Left hindlimb (tissue), 1 donor: ENCODE measurements around the gene RPF1.
A peak's percentile ranks its signal among the peaks of the same experiment; 100 is the strongest.
"Not testable (repeated sequence)": the region's sequence is repeated elsewhere in the genome, so short reads cannot be mapped to it uniquely, and the experiment has no call there.

Experiments used
- DNase-seq: peaks from one replicate; pipeline ENCODE4 v3.0.0-alpha.2; 2018

RPF1 gene, protein sequence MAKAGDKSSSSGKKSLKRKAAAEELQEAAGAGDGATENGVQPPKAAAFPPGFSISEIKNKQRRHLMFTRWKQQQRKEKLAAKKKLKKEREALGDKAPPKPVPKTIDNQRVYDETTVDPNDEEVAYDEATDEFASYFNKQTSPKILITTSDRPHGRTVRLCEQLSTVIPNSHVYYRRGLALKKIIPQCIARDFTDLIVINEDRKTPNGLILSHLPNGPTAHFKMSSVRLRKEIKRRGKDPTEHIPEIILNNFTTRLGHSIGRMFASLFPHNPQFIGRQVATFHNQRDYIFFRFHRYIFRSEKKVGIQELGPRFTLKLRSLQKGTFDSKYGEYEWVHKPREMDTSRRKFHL

DNA sequence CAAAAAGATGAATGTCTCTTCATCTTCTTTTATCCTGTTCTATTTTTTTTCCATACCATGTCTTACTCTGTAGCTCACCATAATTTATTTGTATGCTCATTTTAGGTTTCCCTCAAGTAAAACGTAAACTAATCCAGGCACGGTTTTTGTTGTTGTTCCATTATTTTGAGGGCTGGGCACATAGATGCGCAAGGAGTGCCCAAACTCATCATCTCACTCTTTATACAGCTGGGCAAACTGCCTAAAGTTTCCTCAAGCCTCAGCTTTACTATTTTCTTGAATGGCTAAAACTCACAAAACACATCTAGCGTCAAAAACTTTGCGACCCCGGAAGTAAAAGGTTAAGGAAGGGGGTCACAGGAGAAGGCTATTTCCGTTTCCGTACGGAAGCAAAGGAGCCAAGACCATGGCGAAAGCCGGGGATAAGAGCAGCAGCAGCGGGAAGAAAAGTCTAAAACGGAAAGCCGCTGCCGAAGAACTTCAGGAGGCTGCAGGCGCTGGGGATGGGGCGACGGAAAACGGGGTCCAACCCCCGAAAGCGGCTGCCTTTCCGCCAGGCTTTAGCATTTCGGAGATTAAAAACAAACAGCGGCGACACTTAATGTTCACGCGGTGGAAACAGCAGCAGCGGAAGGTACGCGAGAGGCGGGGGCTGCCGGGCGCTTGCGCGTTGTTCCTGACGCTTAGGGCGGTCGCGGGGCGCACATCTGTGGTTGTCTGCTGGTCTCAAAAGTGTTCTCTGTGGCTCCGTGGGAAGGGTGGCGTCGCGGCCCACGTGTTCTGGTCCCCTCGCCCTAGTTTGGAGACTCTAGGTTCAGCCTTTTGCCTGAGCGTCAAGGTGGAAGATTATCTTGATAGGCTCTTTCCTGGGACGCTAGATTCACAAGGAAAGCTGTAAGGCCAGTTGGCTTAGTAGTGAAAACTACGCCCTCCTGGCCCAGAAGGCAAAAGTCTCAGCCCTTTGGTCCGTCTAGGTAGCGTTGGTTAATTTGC, at the start of gene RPF1:
RPF1 (plus strand) TSS at position 391 of the 993 bp plus-strand sequence; CDS start at position 407, 16 bp downstream.
- DNase-seq: peak; percentile 87

DNA sequence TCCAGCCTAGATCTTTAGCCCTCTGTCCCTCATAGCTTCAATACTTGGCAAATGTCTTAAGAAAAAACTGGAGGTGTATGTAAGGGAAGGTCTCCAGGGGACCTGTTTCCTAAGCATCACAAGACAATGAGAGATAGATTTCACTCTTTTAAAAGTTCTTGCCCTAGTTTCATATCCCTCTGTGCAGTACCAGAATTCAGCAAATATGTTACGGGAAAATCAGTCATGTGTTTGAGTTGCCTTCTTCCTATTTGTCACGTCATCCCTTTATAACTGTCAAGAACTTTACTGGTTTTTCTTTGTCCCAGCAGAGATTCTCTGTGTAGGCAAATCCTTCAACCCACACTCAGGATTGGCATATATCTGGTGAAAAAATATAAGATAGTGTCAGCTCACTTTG, 48.5 kb upstream of the RPF1 start:
- no peak for DNase-seq

DNA sequence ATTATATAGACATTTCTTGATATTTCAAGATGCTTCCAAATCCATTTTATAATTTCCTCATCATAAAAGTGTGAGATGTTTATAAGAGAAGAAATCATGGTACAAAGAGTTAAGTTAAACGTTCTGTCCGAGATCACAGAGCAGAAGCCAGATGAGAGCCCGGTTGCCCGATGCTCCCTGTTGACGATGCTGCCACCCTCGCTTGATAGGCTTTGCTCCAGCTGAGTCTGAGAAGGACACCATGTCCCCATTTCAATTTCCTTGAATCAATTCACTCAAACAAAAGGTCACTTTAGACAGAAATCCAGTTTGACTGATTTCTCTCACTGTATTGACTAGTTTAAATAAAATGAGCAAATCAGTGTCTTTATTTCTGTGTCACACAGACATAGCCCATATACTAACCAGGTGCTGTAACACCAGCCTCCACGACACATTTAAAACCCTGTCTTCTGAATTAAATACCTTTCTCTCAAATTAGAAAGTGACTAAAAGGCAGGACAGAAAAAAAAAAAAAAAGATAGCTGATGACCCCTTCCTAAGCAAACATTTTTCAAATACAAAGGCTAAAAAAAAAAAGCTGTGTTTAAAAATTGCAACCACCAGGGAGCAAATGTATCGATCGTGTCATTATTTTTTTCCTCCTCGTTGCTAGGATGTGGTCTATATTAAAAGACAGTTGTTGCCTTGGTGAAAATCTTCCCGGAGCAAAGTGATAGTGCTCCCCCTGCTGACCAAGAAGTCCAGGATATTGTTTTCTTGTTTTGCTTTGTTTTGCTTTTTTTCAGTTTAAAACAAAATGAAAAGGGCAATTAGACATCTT, 45.6 kb upstream of the RPF1 start:
- DNase-seq: peak; percentile 62

DNA sequence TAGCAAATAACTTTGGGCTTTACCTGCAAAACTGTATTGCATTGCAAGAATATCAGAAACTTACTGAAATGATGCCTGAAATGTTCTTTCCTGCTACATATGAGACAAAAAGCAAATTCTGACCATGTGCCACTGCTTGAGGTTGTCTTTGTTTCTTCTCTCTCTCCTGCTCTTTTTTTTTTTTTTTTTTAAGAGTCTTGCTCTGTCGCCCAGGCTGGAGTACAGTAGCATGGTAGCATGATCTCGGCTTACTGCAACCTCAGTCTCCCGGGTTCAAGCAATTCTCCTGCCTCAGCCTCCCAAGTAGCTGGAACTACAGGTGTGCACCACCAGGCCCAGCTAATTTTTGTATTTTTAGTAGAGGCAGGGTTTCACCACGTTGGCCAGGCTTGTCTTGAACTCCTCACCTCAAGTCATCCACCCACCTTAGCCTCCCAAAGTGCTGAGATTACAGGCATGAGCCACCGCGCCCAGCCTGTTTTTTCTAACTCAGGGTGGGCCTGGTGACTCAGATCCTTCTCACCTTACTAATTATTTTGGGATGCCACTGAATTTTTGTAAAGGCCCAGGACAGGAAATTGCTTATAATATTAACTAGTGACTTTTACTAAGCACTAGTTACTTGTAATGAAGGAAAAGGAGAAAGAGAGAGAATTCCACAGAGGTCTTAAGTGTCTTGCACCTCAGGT, 44.8 kb upstream of the RPF1 start:
- DNase-seq: no peak

DNA sequence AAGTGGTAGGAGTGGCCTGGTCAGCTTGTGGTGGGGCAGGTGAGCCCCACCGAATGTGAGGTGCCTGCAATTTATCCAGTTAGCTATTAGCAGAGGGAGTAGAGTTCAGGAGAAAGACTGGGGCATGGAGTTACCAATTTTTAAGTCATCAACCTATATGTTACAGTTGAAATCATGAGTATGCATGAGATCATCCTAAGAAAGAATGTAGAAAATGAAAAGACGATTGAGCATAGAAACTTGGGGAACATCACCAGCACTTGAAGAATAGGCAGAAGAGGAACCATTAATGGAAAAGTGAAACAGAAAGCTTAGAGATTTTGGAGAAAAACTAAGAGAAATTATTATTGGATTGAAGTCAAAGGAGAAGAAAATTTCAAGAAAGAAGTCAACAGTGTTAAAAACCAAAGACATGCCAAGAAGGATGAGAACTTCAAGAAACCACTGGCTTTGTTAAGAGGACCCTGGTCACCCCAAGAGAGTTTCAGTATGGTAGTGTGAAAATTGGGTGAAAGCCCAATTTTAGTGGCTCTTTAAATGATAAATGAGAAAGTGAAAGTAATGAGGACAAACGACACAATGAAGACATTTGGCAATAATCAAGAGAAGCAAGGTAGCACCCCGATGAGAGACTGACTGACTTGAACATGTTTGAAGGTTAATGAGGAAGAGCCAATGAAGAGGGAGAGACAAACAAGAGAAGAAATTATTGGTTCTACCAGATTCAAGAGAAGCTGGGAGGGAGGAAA, 44.1 kb upstream of the RPF1 start:
- no peak for DNase-seq

DNA sequence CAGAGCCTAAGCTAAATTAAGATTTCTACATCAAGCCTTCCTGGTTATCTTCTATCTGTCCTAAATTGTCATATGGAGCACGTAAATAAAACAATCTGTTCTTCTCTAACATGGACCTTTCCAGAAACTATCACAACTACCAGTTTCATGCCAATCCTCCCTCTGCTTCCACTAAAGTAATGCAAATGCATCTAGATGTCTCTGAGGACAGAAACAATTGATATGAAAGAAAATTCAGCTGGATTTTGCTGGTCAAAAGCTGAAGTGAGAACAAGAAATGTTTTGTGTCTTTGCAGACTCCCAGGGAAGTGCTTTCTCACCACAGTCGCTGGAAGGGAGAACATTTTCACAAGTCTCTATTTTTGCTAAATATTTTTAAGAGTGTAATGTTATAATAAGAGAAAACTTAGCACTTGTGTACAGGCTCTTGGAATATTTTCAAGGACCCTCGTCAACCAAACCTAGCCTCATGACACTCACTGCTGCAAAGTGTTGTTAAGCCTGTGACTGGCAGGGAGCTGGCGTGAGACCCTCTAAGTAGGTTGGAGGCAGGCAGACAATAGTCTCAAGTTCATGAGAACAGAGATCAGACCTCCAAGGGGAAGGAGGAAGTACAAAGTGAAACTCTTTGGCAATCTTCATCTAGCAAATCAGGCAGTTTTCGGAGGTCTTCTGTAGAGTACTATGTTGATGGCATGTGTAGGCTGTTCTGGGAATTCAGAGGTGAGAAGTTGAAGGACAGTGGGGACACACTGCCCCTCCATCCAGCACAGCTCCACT, 42.0 kb upstream of the RPF1 start:
- no peak for DNase-seq

DNA sequence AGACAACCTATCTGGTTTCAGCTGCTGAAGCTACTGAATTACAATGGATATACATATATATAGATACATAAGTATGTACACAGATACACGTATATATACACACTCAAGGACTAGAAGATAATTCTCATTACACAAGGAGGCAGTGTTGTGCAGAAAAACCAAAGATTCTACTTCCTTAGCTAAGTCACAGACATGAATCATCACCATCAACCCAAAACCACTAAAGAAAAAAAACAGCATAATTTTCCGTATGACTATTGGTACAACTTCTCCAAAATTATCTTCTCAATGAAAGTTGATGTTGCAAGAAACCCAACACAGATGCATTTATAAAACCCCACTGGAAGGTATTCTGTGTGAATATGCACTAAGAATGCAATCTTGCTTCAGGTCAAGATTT, 36.8 kb upstream of the RPF1 start:
- DNase-seq: no peak

DNA sequence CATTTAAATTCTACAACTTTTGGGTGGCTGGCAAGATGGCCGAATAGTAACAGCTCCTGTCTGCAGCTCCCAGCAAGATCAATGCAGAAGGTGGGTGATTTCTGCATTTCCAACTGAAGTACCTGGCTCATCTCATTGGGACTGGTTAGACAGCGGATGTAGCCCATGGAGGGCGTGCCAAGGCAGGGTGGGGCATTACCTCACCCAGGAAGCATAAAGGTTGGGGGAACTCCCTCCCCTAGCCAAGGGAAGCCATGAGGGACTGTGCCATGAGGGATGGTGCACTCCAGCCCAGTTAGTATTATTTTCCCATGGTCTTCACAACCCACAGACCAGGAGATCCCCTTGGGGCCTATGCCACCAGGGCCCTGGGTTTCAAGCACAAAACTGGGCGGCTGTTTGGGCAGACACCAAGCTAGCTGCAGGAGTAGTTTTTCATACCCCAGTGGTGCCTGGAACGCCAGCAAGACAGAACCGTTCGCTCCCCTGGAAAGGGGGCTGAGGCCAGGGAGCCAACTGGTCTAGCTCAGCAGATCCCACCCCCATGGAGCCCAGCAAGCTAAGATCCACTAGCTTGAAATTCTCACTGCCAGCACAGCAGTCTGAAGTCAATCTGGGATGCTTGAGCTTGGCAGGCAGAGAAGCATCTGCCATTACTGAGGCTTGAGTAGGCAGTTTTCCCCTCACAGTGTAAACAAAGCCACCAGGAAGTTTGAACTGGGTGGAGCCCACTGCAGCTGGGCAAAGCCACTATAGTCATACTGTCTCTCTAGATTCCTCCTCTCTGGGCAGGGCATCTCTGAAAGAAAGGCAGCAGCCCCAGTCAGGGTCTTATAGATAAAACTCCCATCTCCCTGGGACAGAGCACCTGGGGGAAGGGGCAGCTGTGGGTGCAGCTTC, 36.1 kb upstream of the RPF1 start:
- not testable (repeated sequence) for DNase-seq

DNA sequence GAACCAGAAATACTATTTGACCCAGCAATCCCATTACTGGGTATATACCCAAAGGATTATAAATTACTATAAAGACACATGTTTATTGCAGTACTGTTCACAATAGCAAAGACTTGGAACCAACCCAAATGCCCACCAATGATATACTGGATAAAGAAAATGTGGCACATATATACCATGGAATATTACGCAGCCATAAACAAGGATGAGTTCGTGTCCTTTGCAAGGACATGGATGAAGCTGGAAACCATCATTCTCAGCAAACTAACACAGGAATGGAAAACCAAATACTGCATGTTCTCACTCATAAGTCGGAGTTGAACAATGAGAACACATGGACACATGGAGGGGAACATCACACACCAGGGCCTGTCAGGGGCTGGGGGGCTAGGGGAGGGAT, 30.4 kb upstream of the RPF1 start:
- not testable (repeated sequence) for DNase-seq

DNA sequence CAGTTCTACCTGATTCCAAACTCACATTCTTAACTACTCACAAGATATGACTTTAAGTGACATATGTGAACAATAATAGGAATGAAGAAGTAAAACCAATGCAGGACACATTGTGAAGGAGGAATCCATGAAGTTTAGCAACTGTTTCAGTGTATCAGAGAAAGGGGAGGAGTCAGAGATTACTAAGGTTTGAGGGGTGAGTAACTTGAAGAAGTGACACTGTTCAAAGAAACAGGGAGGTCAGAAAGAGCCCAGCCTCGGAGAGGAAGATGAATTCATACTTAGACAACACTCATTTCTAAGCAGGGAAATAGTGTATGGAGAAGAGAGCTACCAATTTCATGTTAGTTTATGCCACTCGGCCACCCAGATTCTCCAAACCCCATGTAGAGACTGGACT, 28.2 kb upstream of the RPF1 start:
- DNase-seq: no peak

DNA sequence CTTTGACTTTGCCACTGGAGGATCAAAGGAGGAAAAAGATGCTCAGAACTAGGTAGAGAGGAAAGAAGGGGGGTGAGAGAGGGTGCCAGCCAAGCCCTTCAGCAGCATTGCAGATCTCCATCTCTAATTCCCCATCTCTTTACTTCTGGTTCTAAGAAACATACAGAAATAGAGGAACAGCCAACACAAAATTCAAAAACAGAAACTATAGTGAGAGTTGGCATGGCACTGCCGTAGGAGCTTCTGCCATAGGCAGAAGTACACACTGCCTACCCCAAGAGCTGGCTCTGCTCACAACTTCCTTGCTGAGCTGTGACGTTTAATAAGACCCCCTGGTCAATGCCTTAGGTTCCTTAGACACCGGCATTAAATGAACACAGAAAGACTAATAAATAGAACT, 26.6 kb upstream of the RPF1 start:
- no peak for DNase-seq

DNA sequence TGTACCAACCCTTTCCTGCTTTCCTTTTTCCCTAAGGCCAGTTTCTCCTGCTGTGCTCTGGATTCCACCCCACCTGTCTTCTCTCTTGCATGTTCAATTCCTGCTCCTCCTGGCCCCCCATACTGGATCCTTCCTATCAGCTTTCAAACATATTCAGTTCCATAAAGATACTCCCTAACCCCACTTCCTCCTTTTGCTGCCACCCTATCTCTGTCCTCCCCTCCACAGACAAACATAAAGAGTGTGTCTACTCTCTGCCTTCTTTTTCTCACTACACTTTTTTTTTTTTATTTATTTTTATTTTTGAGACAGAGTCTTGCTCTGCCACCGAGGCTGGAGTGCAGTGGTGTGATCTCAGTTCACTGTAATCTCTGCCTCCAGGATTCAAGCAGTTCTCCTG, 16.9 kb upstream of the RPF1 start:
- no peak for DNase-seq

DNA sequence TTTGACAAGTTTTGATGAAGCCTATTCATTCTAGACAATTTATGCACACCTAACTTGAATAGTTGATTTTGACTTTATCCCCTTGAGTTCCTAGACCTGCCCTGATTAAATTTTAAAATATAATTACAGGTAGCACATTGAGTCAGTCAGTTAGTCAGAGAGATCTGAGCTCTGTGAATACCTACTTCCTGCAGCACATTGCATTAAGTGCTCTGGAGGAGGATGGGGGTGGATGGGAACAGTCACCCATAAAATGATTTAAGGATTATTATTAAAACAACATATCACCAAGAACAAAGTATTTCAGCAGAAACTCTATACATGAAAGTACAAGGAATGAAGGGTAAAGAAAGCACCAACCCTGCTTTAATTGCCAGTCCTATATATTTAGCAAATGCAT, 11.8 kb upstream of the RPF1 start:
- DNase-seq: no peak

DNA sequence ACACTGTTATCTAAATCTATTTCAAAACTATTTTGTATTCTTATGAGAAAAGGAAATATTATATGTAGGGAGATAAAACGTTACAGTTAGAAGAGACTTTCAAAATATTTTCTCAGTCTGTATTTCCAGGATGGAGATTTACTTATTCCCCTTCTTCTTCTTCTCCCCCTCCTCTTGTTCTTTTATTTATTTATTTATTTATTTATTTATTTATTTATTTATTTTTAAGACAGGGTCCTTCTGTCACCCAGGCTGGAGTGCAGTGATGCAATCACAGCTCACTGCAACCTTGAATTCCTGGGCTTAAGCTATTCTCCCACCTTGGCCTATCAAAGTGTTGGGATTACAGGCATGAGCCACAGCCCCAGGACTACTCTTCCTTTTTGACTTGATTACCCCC, 2.8 kb upstream of the RPF1 start:
- no peak for DNase-seq

DNA sequence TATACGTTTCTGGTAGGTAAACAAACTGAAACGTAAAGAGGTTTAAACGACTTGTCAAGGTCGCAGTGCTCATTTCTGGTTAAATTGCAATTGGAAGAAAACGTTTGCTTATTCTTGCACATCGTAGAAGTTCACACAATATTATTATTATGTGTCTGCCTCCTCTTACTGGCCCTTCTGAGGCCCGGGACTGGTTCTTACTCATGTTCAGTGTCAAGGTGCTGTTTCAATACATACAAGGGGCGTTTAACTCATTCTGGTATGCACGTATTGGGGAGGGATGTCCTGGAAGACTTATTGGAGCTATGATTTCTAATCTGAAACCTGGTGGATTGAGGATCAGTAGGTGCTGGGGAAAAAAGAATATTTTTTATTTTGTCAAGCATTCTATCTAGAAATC, 932 bp downstream of the RPF1 start:
- no peak for DNase-seq

DNA sequence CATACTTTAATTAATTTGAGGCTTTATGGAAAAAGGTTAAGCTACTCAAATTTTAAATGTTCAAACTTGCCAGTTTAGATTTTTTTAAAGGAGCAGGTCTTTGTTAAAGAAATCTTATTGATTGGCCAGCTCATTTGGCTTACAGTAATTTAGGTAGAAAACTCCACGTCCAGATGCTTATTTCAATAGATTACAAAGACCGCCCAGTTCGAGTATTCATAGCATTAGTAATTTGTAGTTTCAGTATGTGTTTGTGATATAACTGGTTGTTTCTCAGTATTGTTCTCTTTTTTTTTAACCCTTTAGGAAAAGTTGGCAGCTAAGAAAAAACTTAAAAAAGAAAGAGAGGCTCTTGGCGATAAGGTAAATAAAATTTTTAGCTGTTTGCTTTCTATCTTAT, 1.6 kb downstream of the RPF1 start:
- DNase-seq: no peak

DNA sequence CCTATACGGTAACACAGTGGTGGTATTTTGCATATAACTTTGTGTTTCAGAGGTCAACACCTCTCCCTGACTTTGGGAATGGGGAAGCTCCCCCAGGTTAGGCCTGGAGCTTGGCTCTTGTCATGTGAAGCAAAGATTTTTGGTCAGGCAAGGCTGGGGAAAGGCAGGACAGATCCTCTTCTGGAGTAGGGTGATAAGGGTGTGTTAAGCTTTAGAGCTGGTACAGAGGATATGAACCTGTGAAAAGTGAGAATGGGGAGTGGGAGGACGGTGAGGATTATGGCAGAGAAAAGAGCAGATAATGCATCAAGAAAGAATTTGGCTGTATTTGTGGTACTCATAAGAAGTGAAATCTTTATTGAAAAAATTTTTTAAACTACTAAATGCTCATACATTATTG, 2.3 kb downstream of the RPF1 start:
- DNase-seq: no peak

DNA sequence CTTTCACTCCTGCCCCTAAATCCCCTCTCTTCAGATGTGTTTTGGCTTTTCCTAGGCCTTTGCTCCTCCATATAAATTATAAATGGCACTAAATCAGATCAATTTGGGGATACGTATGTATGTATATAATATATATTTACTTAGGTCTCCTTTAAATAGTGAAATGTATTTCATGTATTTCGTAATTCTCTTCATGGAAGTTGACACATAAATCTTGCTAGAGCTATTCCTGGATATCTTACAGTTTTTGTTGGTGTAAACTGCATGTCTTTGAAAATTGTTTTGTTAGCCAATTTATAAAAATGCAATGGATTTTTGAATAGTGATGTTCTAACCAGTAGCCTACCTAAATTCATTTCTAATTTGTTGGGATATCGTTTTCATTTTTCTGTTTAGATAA, 9.0 kb downstream of the RPF1 start:
- DNase-seq: no peak

DNA sequence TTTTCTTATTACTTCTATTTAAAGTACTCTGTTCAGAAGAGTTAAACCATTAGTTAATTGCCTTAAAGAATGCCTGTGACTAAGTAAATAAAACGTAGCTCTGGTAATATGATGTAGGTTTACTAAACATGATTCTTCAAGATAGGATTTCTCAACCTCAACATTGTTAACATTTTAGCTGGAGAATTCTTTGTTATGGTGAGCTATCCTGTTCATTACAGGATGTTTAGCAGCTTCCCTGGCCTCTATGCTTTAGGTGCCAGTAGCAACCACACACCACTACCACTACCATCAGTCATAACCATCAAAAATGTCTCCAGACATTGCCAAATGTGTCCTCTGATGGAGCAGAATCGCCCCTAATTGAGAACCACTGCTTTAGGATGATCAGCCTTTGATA, 10.7 kb downstream of the RPF1 start:
- DNase-seq: no peak

DNA sequence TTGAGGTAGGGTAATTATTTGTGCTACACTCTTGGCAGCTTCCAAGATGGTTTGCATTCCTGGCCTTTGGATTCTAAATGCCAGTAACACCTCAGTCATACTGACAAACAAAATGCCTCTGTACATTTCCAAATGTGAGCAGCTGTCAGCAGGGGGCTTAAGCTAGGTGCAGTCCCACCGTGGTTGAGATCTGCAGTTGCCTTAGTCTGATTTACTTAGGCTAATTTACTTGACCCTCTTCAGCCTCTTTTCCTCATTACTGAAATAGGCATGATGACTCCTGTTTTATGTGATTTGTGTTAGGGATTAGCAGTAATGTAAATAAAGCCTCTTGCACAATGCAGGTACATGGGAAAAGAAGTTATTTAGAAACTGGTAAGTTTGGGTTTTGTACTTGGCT, 13.7 kb downstream of the RPF1 start:
- DNase-seq: no peak
